Activated CD4-positive, alpha-beta T cell treated with anti-CD3 and anti-CD28 coated beads for 36 hours (primary cell): ENCODE results near the gene UQCRC2. TPM values are rescaled to one million over a fixed set of nuclear protein-coding genes. Genes with fewer than 3 reads are reported as not detected.
A peak's percentile ranks its signal among the peaks of the same experiment; 100 is the strongest.
"Not testable (repeated sequence)": the region's sequence is repeated elsewhere in the genome, so short reads cannot be mapped to it uniquely, and the experiment has no call there.

Experiments used
- ATAC-seq: fragments of 200-7000 bp; cut with Tn5 transposase; one replicate; pipeline ENCODE4 v1.10.0; 2021; ENCODE audit warnings: mild to moderate bottlenecking, moderate library complexity
- CTCF ChIA-PET: fragments of 350-600 bp; sonication (Branson Sonifier 250); formaldehyde crosslinking; loops from one replicate; lab custom pipeline; 2021; ENCODE audit warnings: antibody characterized with exemption; lab: Charles Lee
- POLR2A ChIA-PET: fragments of 350-600 bp; sonication (Branson Sonifier 250); formaldehyde crosslinking; loops from one replicate; lab custom pipeline; 2021; ENCODE audit warnings: antibody characterized with exemption, inconsistent platforms; lab: Charles Lee
- DNase-seq: peaks from one replicate; pipeline ENCODE4 v3.0.0-alpha.2; 2020
- H3K27ac Mint-ChIP-seq: one replicate; pipeline ENCODE4 v1.8.0; 2021; ENCODE audit warnings: mixed read lengths
- H3K27me3 Mint-ChIP-seq: one replicate; pipeline ENCODE4 v1.8.0; 2021; ENCODE audit warnings: mixed read lengths
- H3K36me3 Mint-ChIP-seq: one replicate; pipeline ENCODE4 v1.8.0; 2021; ENCODE audit warnings: low read depth, mixed read lengths
- H3K4me1 Mint-ChIP-seq: one replicate; pipeline ENCODE4 v1.8.0; 2021; ENCODE audit warnings: mixed read lengths
- H3K4me3 Mint-ChIP-seq: one replicate; pipeline ENCODE4 v1.8.0; 2021; ENCODE audit warnings: mild to moderate bottlenecking, moderate library complexity, mixed read lengths
- H3K9me3 Mint-ChIP-seq: one replicate; pipeline ENCODE4 v1.8.0; 2021; ENCODE audit warnings: low read depth, mixed read lengths
- intact Hi-C, 2 experiments: fragments of 100-400 bp; cut with DNase I in 1 of 2; cut with micrococcal nuclease in 1 of 2; formaldehyde crosslinking; loops; one replicate each; pipeline versions ENCODE4 v1.14.2 to v1.15.1; 2022 to 2024; cut with DNase I, micrococcal nuclease
- total RNA-seq, 2 experiments: library from RNA; stranded (reverse); gene quantifications; one replicate each; pipeline ENCODE4 v1.2.3, GENCODE V29; 2021

UQCRC2 gene
- 100 to 1,000 TPM; 321 to 367 TPM for total RNA-seq

- intact Hi-C loops, result loop anchor here (1.0 to 5.0 kb wide), 11 partner anchors 56 to 1644 kb away; partner anchors contain the start of genes DCUN1D3 (in 1 of the 2), EARS2 (in 1 of the 2), LYRM1 (in 1 of the 2) and METTL9 (in 1 of the 2)
- ATAC-seq, result peak; percentile 93
- peak within 1 kb of the TSS; percentile 100 for H3K27ac Mint-ChIP-seq
- CTCF ChIA-PET, result interaction anchor here (0.6 to 2.7 kb wide), 9 partner anchors 10 to 344 kb away, joined by 3 to 15 read pairs (median 4); partner anchors contain the start of gene POLR3E
- H3K27me3 Mint-ChIP-seq, result no peaks in the 10 kb centered on the region
- peak; percentile 92 for DNase-seq
- H3K4me1 Mint-ChIP-seq, result peaks cover 58% of the 10 kb centered on the region
- no peaks in the 10 kb centered on the region for H3K9me3 Mint-ChIP-seq
- POLR2A ChIA-PET, result interaction anchor here (0.6 to 1.0 kb wide), 3 partner anchors 125 to 307 kb away, joined by 3 to 5 read pairs (median 3); no protein-coding TSS in a partner anchor
- H3K4me3 Mint-ChIP-seq, result peak within 1 kb of the TSS; percentile 98
- peaks cover 24% of the 10 kb centered on the region for H3K36me3 Mint-ChIP-seq
Observed at GRCh38 chr16:21952793-21953540, at the start of gene UQCRC2. UQCRC2 (plus strand) TSS chr16:21953361; CDS start chr16:21953424, 63 bp downstream.

- H3K9me3 Mint-ChIP-seq, intact Hi-C loops, H3K4me3 Mint-ChIP-seq, DNase-seq, H3K27me3 Mint-ChIP-seq, H3K36me3 Mint-ChIP-seq, H3K27ac Mint-ChIP-seq, POLR2A ChIA-PET, ATAC-seq: not testable (repeated sequence)
- CTCF ChIA-PET, result interaction anchor here (0.9 kb wide), 1 partner anchor 10 kb away, joined by 3 read pairs; no protein-coding TSS in a partner anchor
- H3K4me1 Mint-ChIP-seq, result peaks cover 18% of the 10 kb centered on the region
Observed at GRCh38 chr16:21932650-21933049, 20.5 kb upstream of the UQCRC2 start.

- H3K36me3 Mint-ChIP-seq, H3K9me3 Mint-ChIP-seq, H3K4me3 Mint-ChIP-seq, H3K27ac Mint-ChIP-seq, intact Hi-C loops, POLR2A ChIA-PET, ATAC-seq, DNase-seq, H3K27me3 Mint-ChIP-seq: not testable (repeated sequence)
- CTCF ChIA-PET, result interaction anchor here (0.9 kb wide), 1 partner anchor 10 kb away, joined by 3 read pairs; no protein-coding TSS in a partner anchor
- peaks cover 21% of the 10 kb centered on the region for H3K4me1 Mint-ChIP-seq
Observed at GRCh38 chr16:21933316-21933715, 19.8 kb upstream of the UQCRC2 start.

GRCh38 chr16:21933790-21934189 is 19.4 kb upstream of the UQCRC2 start:
- H3K36me3 Mint-ChIP-seq, H3K4me3 Mint-ChIP-seq, DNase-seq, H3K27me3 Mint-ChIP-seq, POLR2A ChIA-PET, ATAC-seq, H3K27ac Mint-ChIP-seq, H3K9me3 Mint-ChIP-seq, intact Hi-C loops: not testable (repeated sequence)
- H3K4me1 Mint-ChIP-seq, result peaks cover 21% of the 10 kb centered on the region
- CTCF ChIA-PET, result interaction anchor here (0.9 kb wide), 1 partner anchor 9 kb away, joined by 3 read pairs; no protein-coding TSS in a partner anchor

GRCh38 chr16:21936216-21936615 is 16.9 kb upstream of the UQCRC2 start:
- POLR2A ChIA-PET, H3K4me3 Mint-ChIP-seq, ATAC-seq, DNase-seq, H3K9me3 Mint-ChIP-seq, H3K36me3 Mint-ChIP-seq, intact Hi-C loops, H3K27me3 Mint-ChIP-seq, CTCF ChIA-PET: not testable (repeated sequence)
- Mint-ChIP-seq H3K4me1 (peaks cover 24% of the 10 kb centered on the region), H3K27ac (peak overlapping the region; percentile 31)

- Mint-ChIP-seq H3K27ac (peak overlapping the region; percentile 63), H3K36me3 (no peaks in the 10 kb centered on the region), H3K4me3 (peak overlapping the region; percentile 1), H3K9me3 (no peaks in the 10 kb centered on the region), H3K27me3 (peaks cover 2% of the 10 kb centered on the region), H3K4me1 (peaks cover 27% of the 10 kb centered on the region)
- no peak for DNase-seq
- no peak for ATAC-seq
- ChIA-PET CTCF (interaction anchor here (1.5 kb wide), 1 partner anchor 14 kb away, joined by 5 read pairs; no protein-coding TSS in a partner anchor), POLR2A (no interaction called here)
- intact Hi-C loops, result no loop called here
Observed at GRCh38 chr16:21937336-21937829, 15.8 kb upstream of the UQCRC2 start.

- no peak for DNase-seq
- Mint-ChIP-seq H3K4me1 (peaks cover 16% of the 10 kb centered on the region), H3K27me3 (peaks cover 2% of the 10 kb centered on the region), H3K9me3 (no peaks in the 10 kb centered on the region), H3K36me3 (no peaks in the 10 kb centered on the region), H3K4me3 (no peak overlapping the region), H3K27ac (no peak overlapping the region)
- POLR2A ChIA-PET, result no interaction called here
- intact Hi-C loops, result no loop called here
- CTCF ChIA-PET, result no interaction called here
- ATAC-seq, result no peak
Observed at GRCh38 chr16:21940570-21940969, 12.6 kb upstream of the UQCRC2 start.

- no peak overlapping the region for H3K4me3 Mint-ChIP-seq
- no peaks in the 10 kb centered on the region for H3K27me3 Mint-ChIP-seq
- ATAC-seq (no peak), DNase-seq (no peak)
- no peaks in the 10 kb centered on the region for H3K9me3 Mint-ChIP-seq
- POLR2A ChIA-PET, result no interaction called here
- peaks cover 2% of the 10 kb centered on the region for H3K36me3 Mint-ChIP-seq
- H3K4me1 Mint-ChIP-seq, result peaks cover 27% of the 10 kb centered on the region
- H3K27ac Mint-ChIP-seq, result no peak overlapping the region
- CTCF ChIA-PET, result interaction anchor here (0.6 to 1.2 kb wide), 3 partner anchors 10 to 110 kb away, joined by 3 read pairs; no protein-coding TSS in a partner anchor
- intact Hi-C loops, result no loop called here
Observed at GRCh38 chr16:21943571-21943970, 9.6 kb upstream of the UQCRC2 start.

GRCh38 chr16:21946889-21947635 is 6.1 kb upstream of the UQCRC2 start:
- POLR2A ChIA-PET, result interaction anchor here (0.6 kb wide), 1 partner anchor 127 kb away, joined by 3 read pairs; no protein-coding TSS in a partner anchor

GRCh38 chr16:21949713-21950260 is 3.4 kb upstream of the UQCRC2 start:
- intact Hi-C loops, result loop anchor here (5.0 kb wide), 3 partner anchors 127 to 1648 kb away; partner anchors contain the start of gene NDUFAB1 (in 1 of the 2)
- H3K27me3 Mint-ChIP-seq, result no peaks in the 10 kb centered on the region
- H3K27ac Mint-ChIP-seq, result peak overlapping the region; percentile 58
- peaks cover 52% of the 10 kb centered on the region for H3K4me1 Mint-ChIP-seq
- H3K9me3 Mint-ChIP-seq, result no peaks in the 10 kb centered on the region
- ATAC-seq (no peak), DNase-seq (no peak)
- ChIA-PET CTCF (interaction anchor here (0.6 kb wide), 1 partner anchor 32 kb away, joined by 4 read pairs; no protein-coding TSS in a partner anchor), POLR2A (no interaction called here)
- H3K36me3 Mint-ChIP-seq, result peaks cover 10% of the 10 kb centered on the region
- no peak overlapping the region for H3K4me3 Mint-ChIP-seq

More at GRCh38 chr16:21946889-21947635, 6.1 kb upstream of the UQCRC2 start:
- peak; percentile 86 for ATAC-seq
- CTCF ChIA-PET, result interaction anchor here (0.7 to 1.6 kb wide), 6 partner anchors 28 to 285 kb away, joined by 3 to 6 read pairs (median 4); no protein-coding TSS in a partner anchor
- Mint-ChIP-seq H3K9me3 (no peaks in the 10 kb centered on the region), H3K27ac (peak overlapping the region; percentile 86), H3K36me3 (peaks cover 4% of the 10 kb centered on the region), H3K4me3 (no peak overlapping the region), H3K4me1 (peaks cover 45% of the 10 kb centered on the region), H3K27me3 (no peaks in the 10 kb centered on the region)
- intact Hi-C loops, result no loop called here
- DNase-seq, result peak; percentile 54
